HCT116 (cell line): ENCODE measurements around the gene PCDHGB4. TPM values are rescaled to one million over a fixed set of nuclear protein-coding genes. Genes with fewer than 3 reads are reported as not detected.
"Not testable (repeated sequence)": the region's sequence is repeated elsewhere in the genome, so short reads cannot be mapped to it uniquely, and the experiment has no call there.

Source experiments
- ATAC-seq: fragments of 200-7000 bp; cut with Tn5 transposase; 2 replicates; pipeline ENCODE4 v1.9.1; 2020; ENCODE audit warnings: mild to moderate bottlenecking, moderate library complexity
- BruUV-seq: library from RNA; stranded (reverse); fragments of 400-500 nt; replicated peaks from 2 replicates; lab custom pipeline; 2021; lab: Mats Ljungman, UMichigan
- CTCF ChIA-PET: fragments of 300-600 bp; sonication (Branson Sonifier 250); formaldehyde crosslinking; loops from one replicate; lab custom pipeline; 2021; ENCODE audit warnings: antibody characterized with exemption; lab: Charles Lee
- POLR2A ChIA-PET: fragments of 300-600, 350-600 bp; sonication (Branson Sonifier 250); formaldehyde crosslinking; loops from one replicate; lab custom pipeline; 2021; ENCODE audit warnings: antibody characterized with exemption; lab: Charles Lee
- RAD21 ChIA-PET, 2 experiments: fragments of 300-600 bp; sonication (Branson Sonifier 250); formaldehyde crosslinking; loops; one replicate each; lab custom pipeline; 2023; ENCODE audit warnings: low total read pairs in 2 of 2; ENCODE audit not compliant: uncharacterized antibody in 2 of 2, unreplicated experiment in 2 of 2, low non-redundant PET in 1 of 2; lab: Charles Lee
- DNase-seq: peaks from one replicate; pipeline ENCODE4 v3.0.0-alpha.2; 2010; ENCODE audit warnings: low read depth, low spot score
- H2AFZ ChIP-seq: fragments of 200-600 bp; shearing (Covaris generic), sonication (generic); 2 replicates; pipeline ENCODE4 v1.6.1; 2017; ENCODE audit warnings: low read depth, mixed run types, mixed read lengths, antibody characterized with exemption, low read length; ENCODE audit not compliant: poor library complexity, severe bottlenecking
- H3K27ac ChIP-seq: 2 replicates; pipeline ENCODE4 v1.5.1; 2012; ENCODE audit warnings: low read depth, low read length
- H3K27me3 ChIP-seq: fragments of 200-600 bp; sonication (generic); 2 replicates; pipeline ENCODE4 v1.6.1; 2016; ENCODE audit warnings: mixed run types, low read length, mixed read lengths; ENCODE audit not compliant: insufficient read depth
- H3K36me3 ChIP-seq, 2 experiments: fragments of 200-500 bp in 1 of 2; fragments of 200-600 bp in 1 of 2; sonication (Bioruptor generic) in 1 of 2; sonication (generic) in 1 of 2; 2 replicates each; pipeline versions ENCODE4 v1.5.1 to v1.6.1; 2014 to 2016; ENCODE audit warnings: low read length in 2 of 2, inconsistent platforms in 1 of 2, mixed read lengths in 1 of 2, mixed run types in 1 of 2; ENCODE audit not compliant: insufficient read depth in 2 of 2, control insufficient read depth in 1 of 2
- H3K4me1 ChIP-seq, 2 experiments: fragments of 200-600 bp in 1 of 2; sonication (generic) in 1 of 2; 2 replicates each; pipeline versions ENCODE4 v1.5.1 to v1.6.1; 2012 to 2017; ENCODE audit warnings: low read length in 2 of 2, inconsistent platforms in 1 of 2, mild to moderate bottlenecking in 1 of 2, mixed read lengths in 1 of 2, mixed run types in 1 of 2, moderate library complexity in 1 of 2; ENCODE audit not compliant: insufficient read depth in 2 of 2, control insufficient read depth in 1 of 2
- H3K4me2 ChIP-seq: fragments of 200-600 bp; sonication (generic); 2 replicates; pipeline ENCODE4 v1.6.1; 2017; ENCODE audit warnings: mixed run types, low read length, mixed read lengths
- H3K4me3 ChIP-seq, 2 experiments: fragments of 200-600 bp in 1 of 2; sonication (generic) in 1 of 2; replicated peaks in 1 of 2; 2 replicates each; pipeline ENCODE4 v1.5.1; 2011 to 2016; ENCODE audit warnings: low read length in 2 of 2, control low read depth in 1 of 2, low read depth in 1 of 2, mild to moderate bottlenecking in 1 of 2, mixed read lengths in 1 of 2, mixed run types in 1 of 2
- H3K79me2 ChIP-seq: fragments of 200-600 bp; sonication (generic); 2 replicates; pipeline ENCODE4 v1.6.1; 2017; ENCODE audit warnings: mild to moderate bottlenecking, mixed run types, low read length, moderate library complexity, mixed read lengths; ENCODE audit not compliant: insufficient read depth
- H3K9ac ChIP-seq: fragments of 200-600 bp; sonication (generic); 2 replicates; pipeline ENCODE4 v1.6.1; 2016; ENCODE audit warnings: low read length, mixed read lengths
- H3K9me2 ChIP-seq: fragments of 200-600 bp; sonication (generic), shearing (Covaris generic); 2 replicates; pipeline ENCODE4 v1.6.1; 2017; ENCODE audit warnings: mixed run types, mild to moderate bottlenecking, moderate library complexity; ENCODE audit not compliant: insufficient read depth
- H3K9me3 ChIP-seq, 2 experiments: fragments of 200-500 bp in 1 of 2; fragments of 200-600 bp in 1 of 2; sonication (Bioruptor generic) in 1 of 2; sonication (generic) in 1 of 2; 2 replicates each; pipeline ENCODE4 v1.6.1; 2014 to 2017; ENCODE audit warnings: low read length in 2 of 2, mixed read lengths in 2 of 2, inconsistent platforms in 1 of 2, low read depth in 1 of 2, mild to moderate bottlenecking in 1 of 2, mixed run types in 1 of 2, moderate library complexity in 1 of 2; ENCODE audit not compliant: control insufficient read depth in 1 of 2, insufficient read depth in 1 of 2
- H4K20me1 ChIP-seq: fragments of 200-600 bp; sonication (generic), shearing (Covaris generic); 2 replicates; pipeline ENCODE4 v1.6.1; 2017; ENCODE audit warnings: mixed run types, mild to moderate bottlenecking, moderate library complexity; ENCODE audit not compliant: insufficient read depth
- CBX3 ChIP-seq: IDR thresholded peaks from 2 replicates; pipeline ENCODE4 v1.6.1; 2012; ENCODE audit warnings: low read depth
- CEBPB ChIP-seq: IDR thresholded peaks from 2 replicates; pipeline ENCODE4 v1.6.1; 2012; ENCODE audit warnings: low read depth
- EGR1 ChIP-seq: IDR thresholded peaks from 2 replicates; pipeline ENCODE4 v1.6.1; 2012; ENCODE audit warnings: low read depth
- ELF1 ChIP-seq: IDR thresholded peaks from 2 replicates; pipeline ENCODE4 v1.6.1; 2012; ENCODE audit warnings: low read depth, borderline replicate concordance
- EZH2 ChIP-seq: fragments of 200-600 bp; sonication (generic); IDR thresholded peaks from 2 replicates; pipeline ENCODE4 v1.6.1; 2017; ENCODE audit warnings: antibody characterized with exemption, mixed run types
- EZH2phosphoT487 ChIP-seq: fragments of 200-600 bp; IDR thresholded peaks from 2 replicates; pipeline ENCODE4 v1.6.1; 2018; ENCODE audit warnings: antibody characterized with exemption, borderline replicate concordance
- FOSL1 ChIP-seq: IDR thresholded peaks from 2 replicates; pipeline ENCODE4 v1.6.1; 2012; ENCODE audit warnings: low read depth
- JUND ChIP-seq: IDR thresholded peaks from 2 replicates; pipeline ENCODE4 v1.6.1; 2012
- POLR2A ChIP-seq: IDR thresholded peaks from 2 replicates; pipeline ENCODE4 v1.7.0; 2011; ENCODE audit warnings: borderline replicate concordance; ENCODE audit not compliant: insufficient read depth, insufficient read length; ENCODE audit errors: extremely low read depth
- SIN3A ChIP-seq: IDR thresholded peaks from 2 replicates; pipeline ENCODE4 v1.6.1; 2012; ENCODE audit warnings: low read depth
- SP1 ChIP-seq: IDR thresholded peaks from 2 replicates; pipeline ENCODE4 v1.6.1; 2012; ENCODE audit warnings: low read depth
- SRF ChIP-seq: IDR thresholded peaks from 2 replicates; pipeline ENCODE4 v1.6.1; 2012; ENCODE audit warnings: low read depth
- ZFX ChIP-seq: fragments of 450-650 bp; IDR thresholded peaks from 2 replicates; pipeline ENCODE4 v1.6.1; 2017
- ZNF274 ChIP-seq: fragments of 200-500 bp; sonication (Bioruptor generic); IDR thresholded peaks from 2 replicates; pipeline ENCODE4 v1.6.1; 2014; ENCODE audit warnings: mild to moderate bottlenecking, low read depth, low read length, inconsistent platforms
- intact Hi-C: fragments of 100-400 bp; cut with micrococcal nuclease; formaldehyde crosslinking; loops from 2 replicates; pipeline ENCODE4 v1.10.0; 2022
- total RNA-seq: library from RNA; stranded (reverse); gene quantifications from one replicate; pipeline ENCODE4 v1.2.1, GENCODE V29; 2021; ENCODE audit not compliant: unreplicated experiment
- TF ChIP-seq, protein P1 (sequence below): IDR thresholded peaks from 2 replicates; pipeline ENCODE4 v1.6.1; 2012; ENCODE audit warnings: low read depth

The PCDHGB4 gene
- total RNA-seq, 1 experiment from 2014 or later = not detected

DNA sequence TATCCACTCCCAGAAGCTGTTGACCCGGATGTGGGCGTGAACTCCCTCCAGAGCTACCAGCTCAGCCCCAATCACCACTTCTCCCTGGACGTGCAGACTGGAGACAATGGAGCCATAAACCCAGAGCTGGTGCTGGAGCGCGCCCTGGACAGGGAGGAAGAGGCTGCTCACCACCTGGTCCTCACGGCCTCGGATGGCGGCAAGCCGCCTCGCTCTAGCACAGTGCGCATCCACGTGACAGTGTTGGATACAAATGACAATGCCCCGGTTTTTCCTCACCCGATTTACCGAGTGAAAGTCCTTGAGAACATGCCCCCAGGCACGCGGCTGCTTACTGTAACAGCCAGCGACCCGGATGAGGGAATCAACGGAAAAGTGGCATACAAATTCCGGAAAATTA, 5.8 kb downstream of the PCDHGB4 start:
- Histone ChIP-seq H3K27ac (no peak overlapping the region), H3K9me2 (no peaks in the 10 kb centered on the region), H3K4me3 (no peak overlapping the region), H3K9me3 (no peaks in the 10 kb centered on the region), H3K9ac (no peak overlapping the region), H3K4me2 (no peak overlapping the region), H3K79me2 (no peaks in the 10 kb centered on the region), H3K4me1 (no peaks in the 10 kb centered on the region), H3K36me3 (no peaks in the 10 kb centered on the region), H3K27me3 (no peaks in the 10 kb centered on the region), H4K20me1 (no peaks in the 10 kb centered on the region), H2AFZ (no peak overlapping the region)
- no peak for DNase-seq
- intact Hi-C loops = no loop called here
- ChIA-PET CTCF (interaction anchor here (1.3 kb wide), 1 partner anchor 164 kb away, joined by 3 read pairs; no protein-coding TSS in a partner anchor), RAD21 (no interaction called here), POLR2A (no interaction called here)
- no TSS peak for BruUV-seq
- TF ChIP-seq CBX3 (no peak), SP1 (no peak), EZH2phosphoT487 (no peak), JUND (no peak), SIN3A (no peak), POLR2A (no peak), ZNF274 (no peak), CEBPB (no peak), FOSL1 (no peak), ELF1 (no peak), EGR1 (no peak), SRF (no peak), EZH2 (no peak), ZFX (no peak)
- TF ChIP-seq, protein P1, sequence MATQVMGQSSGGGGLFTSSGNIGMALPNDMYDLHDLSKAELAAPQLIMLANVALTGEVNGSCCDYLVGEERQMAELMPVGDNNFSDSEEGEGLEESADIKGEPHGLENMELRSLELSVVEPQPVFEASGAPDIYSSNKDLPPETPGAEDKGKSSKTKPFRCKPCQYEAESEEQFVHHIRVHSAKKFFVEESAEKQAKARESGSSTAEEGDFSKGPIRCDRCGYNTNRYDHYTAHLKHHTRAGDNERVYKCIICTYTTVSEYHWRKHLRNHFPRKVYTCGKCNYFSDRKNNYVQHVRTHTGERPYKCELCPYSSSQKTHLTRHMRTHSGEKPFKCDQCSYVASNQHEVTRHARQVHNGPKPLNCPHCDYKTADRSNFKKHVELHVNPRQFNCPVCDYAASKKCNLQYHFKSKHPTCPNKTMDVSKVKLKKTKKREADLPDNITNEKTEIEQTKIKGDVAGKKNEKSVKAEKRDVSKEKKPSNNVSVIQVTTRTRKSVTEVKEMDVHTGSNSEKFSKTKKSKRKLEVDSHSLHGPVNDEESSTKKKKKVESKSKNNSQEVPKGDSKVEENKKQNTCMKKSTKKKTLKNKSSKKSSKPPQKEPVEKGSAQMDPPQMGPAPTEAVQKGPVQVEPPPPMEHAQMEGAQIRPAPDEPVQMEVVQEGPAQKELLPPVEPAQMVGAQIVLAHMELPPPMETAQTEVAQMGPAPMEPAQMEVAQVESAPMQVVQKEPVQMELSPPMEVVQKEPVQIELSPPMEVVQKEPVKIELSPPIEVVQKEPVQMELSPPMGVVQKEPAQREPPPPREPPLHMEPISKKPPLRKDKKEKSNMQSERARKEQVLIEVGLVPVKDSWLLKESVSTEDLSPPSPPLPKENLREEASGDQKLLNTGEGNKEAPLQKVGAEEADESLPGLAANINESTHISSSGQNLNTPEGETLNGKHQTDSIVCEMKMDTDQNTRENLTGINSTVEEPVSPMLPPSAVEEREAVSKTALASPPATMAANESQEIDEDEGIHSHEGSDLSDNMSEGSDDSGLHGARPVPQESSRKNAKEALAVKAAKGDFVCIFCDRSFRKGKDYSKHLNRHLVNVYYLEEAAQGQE = no peak
- no peak for ATAC-seq

GRCh38 chr5:141394401-141395187, 7.1 kb downstream of the PCDHGB4 start:
- DNase-seq, H3K79me2 ChIP-seq, H3K36me3 ChIP-seq, H3K4me3 ChIP-seq, POLR2A ChIA-PET, H3K4me2 ChIP-seq, RAD21 ChIA-PET, BruUV-seq, H3K27ac ChIP-seq, ATAC-seq, H3K9me2 ChIP-seq, H3K4me1 ChIP-seq, intact Hi-C loops, H3K9ac ChIP-seq, H3K9me3 ChIP-seq, H3K27me3 ChIP-seq, H2AFZ ChIP-seq, H4K20me1 ChIP-seq: not testable (repeated sequence)
- CTCF ChIA-PET = interaction anchor here (1.4 to 2.2 kb wide), 2 partner anchors 169 to 172 kb away, joined by 3 to 5 read pairs; partner anchors contain the start of gene PCDHB14
